Measurements from ENCODE around the gene UCK2.

GRCh38 chr1:165936542-165936941 lies 109.1 kb downstream of the UCK2 start:
- TF ChIP-seq CEBPB (IDR thresholded peaks at IDR 0.05), result no peak
- TF ChIP-seq NFIC (IDR thresholded peaks at IDR 0.05), result no peak
- TF ChIP-seq TAF1 (IDR thresholded peaks at IDR 0.05; ENCODE audit: low read depth), result no peak
- TF ChIP-seq TEAD4 (IDR thresholded peaks at IDR 0.05), result no peak
- TF ChIP-seq YY1 (IDR thresholded peaks at IDR 0.05; ENCODE audit: low read depth), result no peak
- TF ChIP-seq ZBTB7A (IDR thresholded peaks at IDR 0.05; ENCODE audit: low read depth), result no peak
- TF ChIP-seq CREB1 (IDR thresholded peaks at IDR 0.05; ENCODE audit: low read depth), result no peak
- no peak for TF ChIP-seq EP300 (IDR thresholded peaks at IDR 0.05; ENCODE audit: borderline replicate concordance)
